Measurements from ENCODE around the gene ZFYVE9.

Gene ZFYVE9

GRCh38 chr1:52337439-52337838 lies 195.6 kb downstream of the ZFYVE9 start:
- DNase-seq (ENCODE audit: low read depth), result no peak

- DNase-seq (ENCODE audit: low read depth), result no peak
Measured at GRCh38 chr1:52341655-52342260, 199.9 kb downstream of the ZFYVE9 start.

- no peak for DNase-seq (ENCODE audit: low read depth)
Measured at GRCh38 chr1:52343979-52344378, 202.1 kb downstream of the ZFYVE9 start.

- DNase-seq (ENCODE audit: low read depth), result no peak
Measured at GRCh38 chr1:52345252-52345651, 203.4 kb downstream of the ZFYVE9 start.

GRCh38 chr1:52346653-52347052 lies 204.8 kb downstream of the ZFYVE9 start:
- no peak for DNase-seq (ENCODE audit: low read depth)

GRCh38 chr1:52348704-52349300 lies 206.9 kb downstream of the ZFYVE9 start:
- no peak for DNase-seq (ENCODE audit: low read depth)

- DNase-seq (ENCODE audit: low read depth), result no peak
Measured at GRCh38 chr1:52352690-52353089, 210.8 kb downstream of the ZFYVE9 start.

GRCh38 chr1:52355436-52355835 lies 213.5 kb downstream of the ZFYVE9 start:
- no peak for DNase-seq (ENCODE audit: low read depth)

- no peak for DNase-seq (ENCODE audit: low read depth)
Measured at GRCh38 chr1:52355847-52356505, 214.1 kb downstream of the ZFYVE9 start.

- DNase-seq (ENCODE audit: low read depth), result no peak
Measured at GRCh38 chr1:52356818-52357355, 215.0 kb downstream of the ZFYVE9 start.

GRCh38 chr1:52357397-52357796 lies 215.5 kb downstream of the ZFYVE9 start:
- DNase-seq (ENCODE audit: low read depth), result no peak

- no peak for DNase-seq (ENCODE audit: low read depth)
Measured at GRCh38 chr1:52358851-52359497, 217.1 kb downstream of the ZFYVE9 start.

- no peak for DNase-seq (ENCODE audit: low read depth)
Measured at GRCh38 chr1:52359676-52360594, 218.0 kb downstream of the ZFYVE9 start.

GRCh38 chr1:52360595-52360968 lies 218.7 kb downstream of the ZFYVE9 start:
- no peak for DNase-seq (ENCODE audit: low read depth)

GRCh38 chr1:52364235-52364839 lies 222.4 kb downstream of the ZFYVE9 start:
- DNase-seq (ENCODE audit: low read depth), result no peak

- DNase-seq (ENCODE audit: low read depth), result no peak
Measured at GRCh38 chr1:52365071-52365745, 223.3 kb downstream of the ZFYVE9 start.

- peak; percentile 96 for DNase-seq (ENCODE audit: low read depth)
Measured at GRCh38 chr1:52365746-52366516, 224.0 kb downstream of the ZFYVE9 start, which contains the start of gene CC2D1B. Gene CC2D1B (minus strand): TSS chr1:52366205. CDS start chr1:52364620, 1,585 bp downstream.

GRCh38 chr1:52366517-52366827 lies 224.6 kb downstream of the ZFYVE9 start:
- no peak for DNase-seq (ENCODE audit: low read depth)

- DNase-seq (ENCODE audit: low read depth), result no peak
Measured at GRCh38 chr1:52367272-52367671, 225.4 kb downstream of the ZFYVE9 start.

Data from stimulated activated CD8-positive, alpha-beta memory T cell treated with anti-CD3 and anti-CD28 coated beads, Interleukin-15, amount 100 ng/mL, for 1 hour (primary cell).